Endothelial cell of umbilical vein (primary cell): ENCODE measurements around the gene DARS1. TPM values are rescaled to one million over a fixed set of nuclear protein-coding genes. Genes with fewer than 3 reads are reported as not detected.

Source experiments
- BruUV-seq: library from RNA; stranded (reverse); fragments of 400-500 nt; replicated peaks from 2 replicates; lab custom pipeline; 2021; lab: Mats Ljungman, UMichigan
- CTCF ChIA-PET: fragments of 300-600, 350-600 bp; sonication (Branson Sonifier 250); formaldehyde crosslinking; loops from one replicate; lab custom pipeline; 2021; ENCODE audit warnings: antibody characterized with exemption, inconsistent platforms; lab: Charles Lee
- POLR2A ChIA-PET: fragments of 300-600, 350-600 bp; sonication (Branson Sonifier 250); formaldehyde crosslinking; loops from one replicate; lab custom pipeline; 2021; ENCODE audit warnings: antibody characterized with exemption, inconsistent platforms; lab: Charles Lee
- DNase-seq: peaks from one replicate; pipeline ENCODE4 v3.0.0-alpha.2; 2011; ENCODE audit warnings: low read depth, low spot score
- FAIRE-seq: peaks from 2 replicates; lab custom pipeline; 2011; peaks lifted over from hg19 to GRCh38; lab: Jason Lieb, UNC
- H2AFZ ChIP-seq: 2 replicates; pipeline ENCODE4 v1.6.0; 2012; ENCODE audit warnings: low read depth, low read length, control low read depth, inconsistent platforms
- H3K27ac ChIP-seq: 2 replicates; pipeline ENCODE4 v1.5.1; 2011; ENCODE audit warnings: low read depth, mild to moderate bottlenecking, control low read depth, low read length, moderate library complexity; ENCODE audit not compliant: insufficient read depth
- H3K27me3 ChIP-seq, 2 experiments: 2 replicates each; pipeline versions ENCODE4 v1.6.0 to v1.6.1; 2011; ENCODE audit warnings: low read length in 2 of 2, mixed read lengths in 1 of 2; ENCODE audit not compliant: control insufficient read depth in 2 of 2, insufficient read depth in 2 of 2
- H3K36me3 ChIP-seq, 2 experiments: 2 replicates in 1 of 2; 3 replicates in 1 of 2; pipeline ENCODE4 v1.5.1; 2011; ENCODE audit warnings: low read length in 2 of 2, mild to moderate bottlenecking in 1 of 2, moderate library complexity in 1 of 2; ENCODE audit not compliant: control insufficient read depth in 2 of 2, insufficient read depth in 2 of 2; ENCODE audit errors: extremely low read depth in 1 of 2
- H3K4me1 ChIP-seq: 3 replicates; pipeline ENCODE4 v1.5.1; 2011; ENCODE audit warnings: mild to moderate bottlenecking, low read length; ENCODE audit not compliant: control insufficient read depth, insufficient read depth; ENCODE audit errors: extremely low read depth
- H3K4me2 ChIP-seq: 2 replicates; pipeline ENCODE4 v1.6.1; 2011; ENCODE audit warnings: low read length, control low read depth, mixed read lengths; ENCODE audit not compliant: insufficient read depth
- H3K4me3 ChIP-seq, 3 experiments: fragments of 200-600 bp in 1 of 3; sonication (generic), shearing (Covaris generic) in 1 of 3; replicated peaks in 1 of 3; 2 replicates each; pipeline ENCODE4 v1.5.1; 2011 to 2016; ENCODE audit warnings: control low read depth in 3 of 3, low read length in 3 of 3, mild to moderate bottlenecking in 2 of 3, inconsistent platforms in 1 of 3, low read depth in 1 of 3, moderate library complexity in 1 of 3; ENCODE audit not compliant: insufficient read depth in 1 of 3
- H3K79me2 ChIP-seq: 2 replicates; pipeline ENCODE4 v1.6.0; 2012; ENCODE audit warnings: low read length, inconsistent platforms; ENCODE audit not compliant: control insufficient read depth, insufficient read depth
- H3K9ac ChIP-seq: replicated peaks from 2 replicates; pipeline ENCODE3; 2011; ENCODE audit warnings: low read length, control low read depth; ENCODE audit not compliant: insufficient read depth; ENCODE audit errors: extremely low read depth
- H3K9me1 ChIP-seq: replicated peaks from 3 replicates; pipeline ENCODE4 v1.6.0; 2011; ENCODE audit warnings: mild to moderate bottlenecking, low read length; ENCODE audit not compliant: control insufficient read depth, insufficient read depth; ENCODE audit errors: extremely low read depth
- H3K9me3 ChIP-seq: replicated peaks from 2 replicates; pipeline ENCODE4 v1.5.1; 2012; ENCODE audit warnings: low read length, inconsistent platforms; ENCODE audit not compliant: control insufficient read depth, insufficient read depth
- H4K20me1 ChIP-seq: replicated peaks from 2 replicates; pipeline ENCODE3; 2011; ENCODE audit warnings: mild to moderate bottlenecking, low read length; ENCODE audit not compliant: control insufficient read depth, insufficient read depth; ENCODE audit errors: extremely low read depth
- CTCF ChIP-seq, 2 donors: IDR thresholded peaks; 1 replicate in 1 of 2; 2 replicates in 1 of 2; pipeline ENCODE4 v1.5.1; 2011; ENCODE audit warnings: low read length in 2 of 2, mild to moderate bottlenecking in 2 of 2, moderate library complexity in 2 of 2, control low read depth in 1 of 2, inconsistent platforms in 1 of 2, low read depth in 1 of 2; ENCODE audit not compliant: insufficient read depth in 1 of 2; ENCODE audit errors: extremely low read depth in 1 of 2
- EZH2 ChIP-seq: IDR thresholded peaks from 2 replicates; pipeline ENCODE4 v1.6.1; 2012; ENCODE audit warnings: borderline replicate concordance, low read depth, mild to moderate bottlenecking, moderate library complexity, low read length, inconsistent platforms; ENCODE audit not compliant: severe bottlenecking
- FOS ChIP-seq: IDR thresholded peaks from 2 replicates; pipeline ENCODE4 v1.6.1; 2011; ENCODE audit warnings: mild to moderate bottlenecking, low read length, moderate library complexity, borderline replicate concordance; ENCODE audit not compliant: insufficient read depth
- GATA2 ChIP-seq: IDR thresholded peaks from 2 replicates; pipeline ENCODE4 v1.7.0; 2011; ENCODE audit warnings: low read depth, mild to moderate bottlenecking, moderate library complexity, mixed read lengths, low read length; ENCODE audit not compliant: insufficient read length, insufficient read depth
- JUN ChIP-seq: IDR thresholded peaks from 2 replicates; pipeline ENCODE4 v1.6.1; 2011; ENCODE audit warnings: borderline replicate concordance, low read depth; ENCODE audit not compliant: insufficient read length, insufficient read depth
- MAX ChIP-seq: IDR thresholded peaks from 2 replicates; pipeline ENCODE4 v1.6.1; 2011; ENCODE audit not compliant: insufficient read depth, insufficient read length
- MYC ChIP-seq: IDR thresholded peaks from one replicate; pipeline ENCODE4 v1.6.1; 2011; ENCODE audit warnings: mild to moderate bottlenecking, low read depth, low read length
- POLR2A ChIP-seq: IDR thresholded peaks from 2 replicates; pipeline ENCODE4 v1.6.1; 2012; ENCODE audit warnings: low read depth, mild to moderate bottlenecking, control low read depth, low read length
- POLR2AphosphoS5 ChIP-seq: IDR thresholded peaks from 2 replicates; pipeline ENCODE4 v1.6.1; 2012; ENCODE audit warnings: low read depth, mild to moderate bottlenecking, control low read depth, low read length, moderate library complexity; ENCODE audit not compliant: insufficient read depth
- dilution Hi-C: fragments of 300-500 bp; cut with MboI; formaldehyde crosslinking; loops from one replicate; pipeline ENCODE4 v1.15.0; 2019; ENCODE audit warnings: low sequenced_read_pairs; ENCODE audit not compliant: extremely low pct_ligation_motif_present
- intact Hi-C: fragments of 100-400 bp; cut with micrococcal nuclease; formaldehyde crosslinking; loops from one replicate; pipeline ENCODE4 v1.10.0; 2022
- polyA plus RNA-seq, 4 experiments: library from polyadenylated mRNA; depleted of rRNA in 3 of 4; stranded (reverse) in 3 of 4; unstranded in 1 of 4; fragments of >200 nt; gene quantifications; 2 replicates each; pipeline versions ENCODE4 v1.2.1 to v1.2.3, GENCODE V29; 2011 to 2012; ENCODE audit warnings: missing spikeins in 1 of 4
- total RNA-seq: library from RNA; stranded (reverse); gene quantifications from 2 replicates; pipeline ENCODE4 v1.2.3, GENCODE V29; 2021

DARS1 gene
- total and polyA plus RNA-seq, 2 donors (not counting 3 experiments of a cell fraction or from before 2014, with no cell fraction given): 20.9 to 41.5 TPM

- H3K9ac ChIP-seq: no peak overlapping the region
- dilution Hi-C loops (no loop called here), intact Hi-C loops (no loop called here)
- BruUV-seq: no TSS peak
- no peak overlapping the region for H3K4me2 ChIP-seq
- H3K36me3 ChIP-seq: no peaks in the 10 kb centered on the region
- H3K9me3 ChIP-seq: no peaks in the 10 kb centered on the region
- H3K4me1 ChIP-seq: peaks cover 6% of the 10 kb centered on the region
- H3K27me3 ChIP-seq: no peaks in the 10 kb centered on the region
- H3K79me2 ChIP-seq: peaks cover 2% of the 10 kb centered on the region
- ChIA-PET POLR2A (no interaction called here), CTCF (no interaction called here)
- H4K20me1 ChIP-seq: no peaks in the 10 kb centered on the region
- no peak overlapping the region for H3K4me3 ChIP-seq
- DNase-seq (no peak), FAIRE-seq (no peak)
- H3K9me1 ChIP-seq: no peaks in the 10 kb centered on the region
- TF ChIP-seq JUN (no peak), CTCF (IDR thresholded peaks at IDR 0.05; ENCODE audit: extremely low read depth in 1 of 2, insufficient read depth in 1 of 2, low read depth in 1 of 2, low read length in 2 of 2) (no peak), POLR2AphosphoS5 (no peak), MYC (no peak), GATA2 (no peak), POLR2A (no peak), FOS (no peak), MAX (no peak), EZH2 (no peak)
- no peak overlapping the region for H2AFZ ChIP-seq
- H3K27ac ChIP-seq: no peak overlapping the region
These were observed 21.6 kb downstream of the DARS1 start for GRCh38 chr2:135963841-135964240.
